GM23248 (cell line): ENCODE results near the gene RAB15.

Experiments used
- EZH2 ChIP-seq: fragments of 200-600 bp; sonication (generic); IDR thresholded peaks from 2 replicates; pipeline ENCODE4 v1.6.1; 2018; ENCODE audit warnings: antibody characterized with exemption, mild to moderate bottlenecking; ENCODE audit not compliant: insufficient read depth, poor library complexity, severe bottlenecking
- EZH2phosphoT487 ChIP-seq: fragments of 200-600 bp; sonication (generic); IDR thresholded peaks from 2 replicates; pipeline ENCODE4 v1.6.1; 2018; ENCODE audit warnings: antibody characterized with exemption, moderate library complexity, mild to moderate bottlenecking, low read depth; ENCODE audit not compliant: insufficient read depth

DNA sequence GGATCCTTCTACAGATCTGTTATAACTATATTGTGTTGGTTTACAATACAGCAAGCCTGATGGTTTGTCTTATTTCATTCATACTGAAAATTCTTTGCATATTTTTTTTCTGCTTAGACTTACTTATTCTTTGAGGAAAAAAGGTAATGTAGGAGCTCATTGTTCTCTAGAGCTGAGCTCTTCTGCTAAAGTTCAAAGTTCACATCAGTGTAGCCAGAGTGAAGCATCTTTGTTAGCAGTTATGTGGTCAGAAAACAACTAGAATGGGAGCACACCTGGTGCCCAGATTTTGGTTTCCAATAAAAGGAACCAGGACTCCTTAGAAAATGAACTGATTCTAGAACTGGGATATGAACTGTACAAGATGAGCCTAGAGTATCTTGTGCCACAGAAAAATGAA lies 39.9 kb downstream of the RAB15 start:
- TF ChIP-seq EZH2 (no peak), EZH2phosphoT487 (no peak)
